Cardiac ventricle fibroblast (primary cell): ENCODE measurements around the gene MAST1. TPM values are rescaled to one million over a fixed set of nuclear protein-coding genes. Genes with fewer than 3 reads are reported as not detected.

Experiments used
- total RNA-seq: library from RNA; depleted of rRNA; stranded (reverse); fragments of >200 nt; gene quantifications from 2 replicates; pipeline ENCODE4 v1.2.3, GENCODE V29; 2015

MAST1 gene
- total RNA-seq = 0.19 and 1.3 TPM in 2 replicates

GRCh38 chr19:12838182-12838885 is at the start of gene MAST1:
Gene MAST1, plus strand, starts transcription at chr19:12838515. Its CDS starts 58 bp downstream, at chr19:12838573.

DNA sequence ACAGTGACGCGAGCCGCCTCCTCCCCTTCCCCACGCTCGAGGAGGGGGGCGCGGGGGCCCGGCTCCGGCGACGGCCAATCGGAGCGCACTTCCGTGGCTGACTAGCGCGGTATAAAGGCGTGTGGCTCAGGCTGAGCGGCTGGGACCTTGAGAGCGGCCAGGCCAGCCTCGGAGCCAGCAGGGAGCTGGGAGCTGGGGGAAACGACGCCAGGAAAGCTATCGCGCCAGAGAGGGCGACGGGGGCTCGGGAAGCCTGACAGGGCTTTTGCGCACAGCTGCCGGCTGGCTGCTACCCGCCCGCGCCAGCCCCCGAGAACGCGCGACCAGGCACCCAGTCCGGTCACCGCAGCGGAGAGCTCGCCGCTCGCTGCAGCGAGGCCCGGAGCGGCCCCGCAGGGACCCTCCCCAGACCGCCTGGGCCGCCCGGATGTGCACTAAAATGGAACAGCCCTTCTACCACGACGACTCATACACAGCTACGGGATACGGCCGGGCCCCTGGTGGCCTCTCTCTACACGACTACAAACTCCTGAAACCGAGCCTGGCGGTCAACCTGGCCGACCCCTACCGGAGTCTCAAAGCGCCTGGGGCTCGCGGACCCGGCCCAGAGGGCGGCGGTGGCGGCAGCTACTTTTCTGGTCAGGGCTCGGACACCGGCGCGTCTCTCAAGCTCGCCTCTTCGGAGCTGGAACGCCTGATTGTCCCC is 46.8 kb upstream of the MAST1 start, which contains the start of gene JUNB:
TSS of gene JUNB (plus strand) at position 142 of the 706 bp plus-strand sequence. CDS start at position 428, 286 bp downstream.

DNA sequence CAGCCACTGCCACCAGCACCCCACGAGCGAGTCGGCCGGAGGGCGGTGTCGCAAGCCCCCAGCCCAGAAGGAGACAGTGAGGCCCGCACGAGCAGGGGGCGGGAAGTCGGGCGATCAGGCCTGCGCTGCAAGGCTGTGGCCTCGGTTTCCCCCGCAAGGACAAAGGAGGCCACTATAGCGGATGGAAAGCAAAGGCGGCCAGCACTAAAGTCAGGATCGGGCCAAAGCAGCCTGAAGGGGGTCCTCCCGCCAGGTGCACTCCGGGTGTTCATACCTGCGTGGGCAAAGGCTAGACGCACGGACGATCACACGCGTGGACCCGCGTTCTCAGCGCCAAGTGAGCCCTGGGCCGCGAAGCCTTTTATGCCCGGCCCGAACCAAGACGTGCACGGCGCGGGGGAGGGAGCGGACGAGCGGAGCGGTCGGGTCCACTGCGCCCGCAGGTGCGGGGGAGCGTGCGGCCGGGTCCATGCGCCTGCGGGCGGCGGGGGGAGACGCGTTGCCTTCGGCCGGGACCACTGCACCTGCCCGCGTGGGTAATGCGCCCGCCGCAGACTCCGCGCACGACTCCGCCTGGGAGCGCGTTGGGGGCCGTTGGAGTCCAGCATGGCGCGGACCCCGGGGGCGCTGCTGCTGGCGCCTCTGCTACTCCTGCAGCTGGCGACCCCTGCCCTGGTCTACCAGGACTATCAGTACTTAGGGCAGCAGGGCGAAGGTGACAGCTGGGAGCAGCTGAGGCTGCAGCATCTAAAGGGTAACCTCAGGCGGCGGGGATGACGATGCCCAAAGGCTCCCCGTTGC is 36.6 kb upstream of the MAST1 start, which contains the start of the genes PRDX2 and THSD8:
TSS of gene PRDX2 (minus strand) at position 335 of the 801 bp plus-strand sequence. CDS start 539 bp downstream, outside the sequence.
TSS of gene THSD8 (plus strand) at position 604 of the 801 bp plus-strand sequence. CDS start at position 607, 3 bp downstream.

DNA sequence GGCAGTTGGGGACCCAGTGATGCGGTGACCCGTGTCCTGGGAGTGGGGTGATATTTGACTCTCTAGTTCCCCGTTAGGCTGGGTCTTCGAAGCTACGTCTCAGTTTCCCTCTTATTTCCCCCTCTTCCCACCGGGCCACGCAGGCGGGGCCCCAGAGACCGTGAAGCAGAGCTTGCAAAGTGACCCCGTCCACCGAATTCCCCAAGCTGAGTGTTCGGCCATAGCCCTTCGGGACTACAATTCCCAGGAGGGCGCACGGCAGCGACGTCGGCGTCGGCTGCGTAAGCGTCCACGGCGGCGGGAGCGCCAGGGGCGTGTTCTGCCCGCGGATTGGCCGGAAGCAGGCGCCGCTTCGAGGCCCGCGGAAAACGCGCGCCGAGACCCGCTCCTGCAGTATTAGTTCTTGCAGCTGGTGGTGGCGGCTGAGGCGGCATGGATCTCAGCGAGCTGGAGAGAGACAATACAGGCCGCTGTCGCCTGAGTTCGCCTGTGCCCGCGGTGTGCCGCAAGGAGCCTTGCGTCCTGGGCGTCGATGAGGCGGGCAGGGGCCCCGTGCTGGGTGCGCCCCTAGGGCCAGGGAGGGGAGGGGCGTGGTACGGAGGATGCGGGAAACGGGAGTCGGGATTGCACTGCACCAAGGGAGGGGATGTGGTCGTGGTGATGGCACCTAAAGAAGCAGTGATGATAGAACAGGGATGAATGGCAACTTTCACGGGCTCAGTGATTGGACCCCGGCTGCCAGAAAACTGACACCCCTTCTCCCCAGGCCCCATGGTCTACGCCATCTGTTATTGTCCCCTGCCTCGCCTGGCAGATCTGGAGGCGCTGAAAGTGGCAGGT is 31.9 kb upstream of the MAST1 start, which contains the start of gene RNASEH2A:
TSS of gene RNASEH2A (plus strand) at position 343 of the 840 bp plus-strand sequence. CDS start at position 433, 90 bp downstream.

DNA sequence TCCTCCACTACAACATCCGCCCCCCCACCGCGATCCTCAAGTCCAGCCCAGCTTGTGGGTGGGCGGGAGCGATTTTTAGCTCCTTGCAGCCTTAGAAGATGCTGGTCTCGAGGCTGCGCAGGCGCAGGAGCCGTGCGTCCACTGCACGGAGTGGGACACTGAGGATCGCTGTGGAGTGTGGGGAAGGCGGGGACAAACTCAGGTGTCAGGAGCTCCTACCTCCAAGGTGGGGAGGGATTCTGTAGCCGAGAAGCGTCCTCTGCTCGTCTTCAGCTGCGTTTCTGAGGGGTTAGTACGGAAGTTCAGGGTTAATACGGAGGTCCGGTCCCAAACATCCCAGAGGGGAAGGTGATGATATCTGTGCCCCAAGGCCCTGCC is 3.8 kb upstream of the MAST1 start, which contains the start of gene RTBDN:
TSS of gene RTBDN (minus strand) at position 14 of the 378 bp plus-strand sequence. CDS start 4,600 bp downstream, outside the sequence.

DNA sequence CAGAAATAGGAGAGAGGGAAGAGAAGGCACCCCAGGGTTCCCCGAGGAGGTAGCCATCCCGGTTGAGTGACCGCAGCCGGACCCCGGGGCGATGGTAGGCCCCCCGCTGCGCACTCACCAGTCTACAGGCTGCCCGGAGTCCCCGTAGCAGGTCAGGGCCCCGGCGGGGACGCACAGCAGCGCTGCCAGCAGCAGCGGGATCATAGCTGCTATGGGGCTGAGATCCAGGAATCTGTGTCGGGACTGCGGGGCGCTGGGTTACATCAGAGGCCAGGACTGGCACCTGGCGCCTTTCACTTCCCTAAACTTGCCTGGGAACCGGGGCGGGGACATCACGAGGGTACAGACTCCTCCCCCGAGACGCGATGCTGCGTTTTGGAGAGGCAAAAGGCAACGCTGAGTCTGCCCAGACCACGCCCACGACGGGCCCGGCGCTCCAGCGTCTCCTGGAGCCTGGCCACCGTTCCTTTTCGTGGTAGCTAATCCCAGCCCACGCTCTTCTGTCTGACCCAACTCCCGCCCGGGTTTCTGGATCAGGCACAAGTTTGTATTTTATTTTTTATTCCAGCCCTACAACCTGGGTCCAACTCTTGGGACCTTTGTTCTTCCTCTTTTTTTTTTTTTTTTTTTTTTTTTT is 43.0 kb downstream of the MAST1 start, which contains the start of gene DNASE2:
TSS of gene DNASE2 (minus strand) at position 278 of the 637 bp plus-strand sequence. CDS start at position 204, 74 bp downstream.

GRCh38 chr19:12886969-12887747 is 48.8 kb downstream of the MAST1 start, which contains the start of gene KLF1:
Gene KLF1, minus strand, starts transcription at chr19:12887201. Its CDS starts 61 bp downstream, at chr19:12887140.

DNA sequence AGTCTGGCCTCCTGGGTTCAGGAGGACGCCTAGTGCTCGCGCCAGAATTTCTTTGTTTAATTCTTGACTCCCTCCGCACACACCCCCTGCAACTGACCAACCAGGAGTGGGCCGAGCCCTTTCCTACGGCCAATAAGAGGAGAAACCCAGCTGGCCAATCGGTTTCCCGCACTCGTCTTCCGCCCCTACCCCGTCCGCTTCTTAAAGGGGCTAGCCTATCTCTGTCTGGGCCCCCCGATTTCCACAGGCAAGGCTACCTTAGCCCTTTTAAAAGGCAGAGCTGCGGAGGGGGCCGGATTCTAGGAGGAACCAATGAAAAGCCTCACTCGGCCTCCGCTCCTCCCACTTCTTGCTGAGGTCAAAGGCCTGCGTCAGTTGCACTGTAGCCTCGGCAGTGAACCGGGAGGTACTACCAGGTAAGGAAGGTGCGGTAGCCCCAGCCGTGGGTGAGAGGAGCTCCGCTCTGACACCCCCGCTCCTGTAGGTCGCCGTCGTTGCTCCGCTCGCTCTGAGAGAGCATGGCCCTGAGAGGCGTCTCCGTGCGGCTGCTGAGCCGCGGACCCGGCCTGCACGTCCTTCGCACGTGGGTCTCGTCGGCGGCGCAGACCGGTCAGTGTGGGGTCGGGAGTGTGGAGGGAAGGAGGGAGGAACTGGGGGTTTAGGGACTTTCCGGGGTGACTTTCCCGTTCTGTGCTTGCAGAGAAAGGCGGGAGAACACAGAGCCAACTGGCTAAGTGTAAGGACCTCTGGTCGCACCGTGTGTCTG is 52.7 kb downstream of the MAST1 start, which contains the start of gene GCDH:
TSS of gene GCDH (plus strand) at position 374 of the 766 bp plus-strand sequence. CDS start at position 519, 145 bp downstream.

Other genes with a start within 250 kb of the MAST1 start
- 6.0 and 10.6 TPM in 2 replicates for gene ZNF490, start 227.7 kb upstream of the MAST1 start, total RNA-seq
- 10.6 and 13.2 TPM in 2 replicates for gene ZNF791, start 227.6 kb upstream of the MAST1 start, total RNA-seq
- 120 and 162 TPM in 2 replicates for gene MAN2B1, start 171.8 kb upstream of the MAST1 start, total RNA-seq
- gene WDR83, start 171.7 kb upstream of the MAST1 start, total RNA-seq = 9.0 and 9.4 TPM in 2 replicates
- gene DHPS, start 156.6 kb upstream of the MAST1 start, total RNA-seq = 72.2 and 74.9 TPM in 2 replicates
- gene GNG14, start 150.5 kb upstream of the MAST1 start, total RNA-seq = not detected in 2 replicates
- 7.3 and 8.3 TPM in 2 replicates for gene FBXW9, start 141.9 kb upstream of the MAST1 start, total RNA-seq
- 32.9 and 45.1 TPM in 2 replicates for gene TNPO2, start 114.6 kb upstream of the MAST1 start, total RNA-seq
- 311 and 336 TPM in 2 replicates for gene TRIR, start 103.8 kb upstream of the MAST1 start, total RNA-seq
- gene GET3, start 101.0 kb upstream of the MAST1 start, total RNA-seq = 46.8 and 54.1 TPM in 2 replicates
- gene BEST2, start 86.7 kb upstream of the MAST1 start, total RNA-seq = not detected in 2 replicates
- gene HOOK2, start 63.0 kb upstream of the MAST1 start, total RNA-seq = 15.2 and 16.8 TPM in 2 replicates
- 387 and 404 TPM in 2 replicates for gene JUNB, start 47.0 kb upstream of the MAST1 start, total RNA-seq
- 252 and 259 TPM in 2 replicates for gene PRDX2, start 36.7 kb upstream of the MAST1 start, total RNA-seq
- gene THSD8, start 36.4 kb upstream of the MAST1 start, total RNA-seq = not detected in 2 replicates
- gene RNASEH2A, start 31.9 kb upstream of the MAST1 start, total RNA-seq = 4.9 and 6.0 TPM in 2 replicates
- not detected in 2 replicates for gene RTBDN, start 3.9 kb upstream of the MAST1 start, total RNA-seq
- gene DNASE2, start 42.9 kb downstream of the MAST1 start, total RNA-seq = 30.2 and 36.6 TPM in 2 replicates
- not detected in 2 replicates for gene KLF1, start 48.7 kb downstream of the MAST1 start, total RNA-seq
- 28.0 and 29.7 TPM in 2 replicates for gene GCDH, start 52.6 kb downstream of the MAST1 start, total RNA-seq
- not detected in 2 replicates for gene SYCE2, start 80.8 kb downstream of the MAST1 start, total RNA-seq
- gene FARSA, start 95.2 kb downstream of the MAST1 start, total RNA-seq = 48.9 and 49.0 TPM in 2 replicates
- gene CALR, start 100.1 kb downstream of the MAST1 start, total RNA-seq = 877 and 947 TPM in 2 replicates
- gene RAD23A, start 107.3 kb downstream of the MAST1 start, total RNA-seq = 50.0 and 60.2 TPM in 2 replicates
- gene GADD45GIP1, start 118.7 kb downstream of the MAST1 start, total RNA-seq = 36.5 and 43.0 TPM in 2 replicates
- not detected in 2 replicates for gene DAND5, start 131.1 kb downstream of the MAST1 start, total RNA-seq
- 122 and 124 TPM in 2 replicates for gene NFIX, start 157.0 kb downstream of the MAST1 start, total RNA-seq